ENCODE results near the gene RFX1.

The RFX1 gene

GRCh38 chr19:13995878-13996765, 10.0 kb downstream of the RFX1 start:
- no peak for DNase-seq (ENCODE audit: low spot score)

GRCh38 chr19:13995017-13995728, 10.9 kb downstream of the RFX1 start:
- peak; percentile 76 for DNase-seq (ENCODE audit: low spot score)

- DNase-seq (ENCODE audit: low spot score), result no peak
Measured at GRCh38 chr19:13993590-13994300, 12.4 kb downstream of the RFX1 start.

DNA sequence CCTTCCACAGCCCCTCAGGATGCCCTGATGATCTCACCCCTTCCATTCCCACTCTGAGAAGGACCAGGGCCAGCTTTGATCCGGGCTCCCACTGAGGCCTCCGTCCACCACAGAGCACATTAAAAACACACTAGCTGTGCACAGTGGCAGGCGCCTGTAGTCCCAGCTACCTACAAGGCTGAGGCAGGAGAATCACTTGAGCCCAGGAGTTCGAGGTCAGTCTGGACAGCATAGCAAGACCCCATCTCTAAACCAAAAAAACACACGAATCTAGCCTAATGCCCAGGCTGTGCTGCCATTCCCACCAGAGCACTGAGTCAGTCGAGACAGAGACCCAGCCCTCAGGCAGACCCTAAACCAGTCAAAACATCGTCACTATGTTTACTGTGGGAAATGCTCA, 14.1 kb downstream of the RFX1 start:
- no peak for DNase-seq (ENCODE audit: low spot score)

- DNase-seq (ENCODE audit: low spot score), result no peak
Measured at GRCh38 chr19:13990085-13990484, 16.0 kb downstream of the RFX1 start.

DNA sequence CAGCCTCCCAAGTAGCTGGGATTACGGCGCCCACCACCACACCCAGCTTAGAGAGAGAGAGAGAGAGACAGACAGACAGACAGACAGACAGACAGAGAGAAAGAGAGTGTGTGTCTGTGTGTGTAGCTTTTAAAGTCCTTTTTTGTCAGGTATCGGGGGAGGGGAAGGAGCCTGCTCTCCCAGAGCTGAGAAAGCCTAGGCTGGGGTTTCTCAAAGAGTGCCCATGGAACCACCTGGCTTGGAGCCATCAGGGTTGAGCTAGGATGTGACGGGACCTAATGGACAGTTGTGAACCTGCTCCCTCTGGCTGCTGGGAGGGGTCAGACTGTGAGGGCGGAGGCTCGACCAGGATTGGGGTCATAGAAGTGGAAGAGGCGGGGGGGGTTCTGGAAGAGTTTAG, 16.6 kb downstream of the RFX1 start:
- DNase-seq (ENCODE audit: low spot score), result no peak

DNA sequence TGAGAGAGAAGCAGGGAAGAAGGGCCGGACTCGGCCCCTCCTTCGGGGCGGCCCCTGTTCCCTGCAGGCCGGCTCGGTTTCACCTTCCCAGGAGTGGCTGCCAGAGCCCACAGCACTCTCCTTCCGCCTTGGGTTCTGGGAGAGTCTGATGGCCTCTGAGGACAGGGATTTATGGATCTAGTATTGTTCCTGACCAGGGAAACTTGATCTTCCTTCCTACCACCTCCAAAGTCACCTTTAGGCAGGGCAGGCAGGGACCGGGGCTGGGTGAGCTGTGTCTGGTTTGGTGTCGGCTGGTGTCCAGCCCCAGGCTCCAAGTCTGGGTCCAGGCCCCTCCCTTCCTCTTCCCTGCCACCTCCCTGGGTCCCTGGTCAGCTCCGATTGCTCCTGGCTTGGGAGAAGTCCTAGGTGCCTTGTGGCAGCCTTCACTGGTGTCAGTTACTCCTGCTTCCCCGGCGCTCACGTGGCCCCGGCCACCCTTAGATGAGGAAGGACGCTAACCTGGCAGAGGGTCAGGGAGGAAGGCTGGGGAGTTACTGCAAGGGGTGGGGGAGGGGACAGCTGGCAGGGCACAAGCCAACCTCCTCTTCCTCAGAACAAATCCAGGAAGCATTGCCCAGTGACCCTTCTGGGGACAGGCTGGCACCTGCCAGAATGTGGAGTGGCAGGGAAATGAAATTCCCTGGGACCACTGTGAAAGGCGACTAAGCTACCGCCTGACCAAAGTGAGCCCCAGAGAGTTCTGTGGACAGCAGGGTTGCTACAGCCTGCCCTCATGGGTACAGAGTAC, 18.8 kb downstream of the RFX1 start:
- no peak for DNase-seq (ENCODE audit: low spot score)

GRCh38 chr19:13986348-13986904, 19.7 kb downstream of the RFX1 start:
- DNase-seq (ENCODE audit: low spot score), result peak; percentile 96

GRCh38 chr19:13985771-13986347, 20.3 kb downstream of the RFX1 start:
- DNase-seq (ENCODE audit: low spot score), result no peak

- no peak for DNase-seq (ENCODE audit: low spot score)
Measured at GRCh38 chr19:13984875-13985741, 21.0 kb downstream of the RFX1 start.

DNA sequence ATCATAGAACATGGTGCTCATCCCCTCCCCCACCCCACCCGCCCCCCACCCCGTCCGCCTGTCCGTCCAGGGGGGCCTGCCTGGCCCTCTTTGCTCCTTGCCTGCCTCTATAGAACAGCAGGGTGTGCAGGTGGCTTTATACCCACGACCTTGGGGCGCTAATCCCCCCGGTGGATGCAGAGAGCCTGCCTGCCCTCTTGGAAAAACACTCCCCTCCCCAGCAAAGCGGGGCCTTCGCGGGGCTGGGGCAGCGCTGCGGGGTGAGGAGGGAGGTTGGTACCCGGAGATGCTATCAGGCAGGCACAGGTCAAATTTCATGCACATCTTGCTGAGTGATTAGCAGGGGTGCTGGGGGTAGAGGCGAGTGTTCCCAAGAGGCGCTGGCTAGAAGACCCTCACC, 21.9 kb downstream of the RFX1 start:
- no peak for DNase-seq (ENCODE audit: low spot score)

GRCh38 chr19:13983213-13983889, 22.8 kb downstream of the RFX1 start:
- no peak for DNase-seq (ENCODE audit: low spot score)

GRCh38 chr19:13982773-13983172, 23.3 kb downstream of the RFX1 start:
- DNase-seq (ENCODE audit: low spot score), result no peak

GRCh38 chr19:13981988-13982501, 24.1 kb downstream of the RFX1 start:
- no peak for DNase-seq (ENCODE audit: low spot score)

DNA sequence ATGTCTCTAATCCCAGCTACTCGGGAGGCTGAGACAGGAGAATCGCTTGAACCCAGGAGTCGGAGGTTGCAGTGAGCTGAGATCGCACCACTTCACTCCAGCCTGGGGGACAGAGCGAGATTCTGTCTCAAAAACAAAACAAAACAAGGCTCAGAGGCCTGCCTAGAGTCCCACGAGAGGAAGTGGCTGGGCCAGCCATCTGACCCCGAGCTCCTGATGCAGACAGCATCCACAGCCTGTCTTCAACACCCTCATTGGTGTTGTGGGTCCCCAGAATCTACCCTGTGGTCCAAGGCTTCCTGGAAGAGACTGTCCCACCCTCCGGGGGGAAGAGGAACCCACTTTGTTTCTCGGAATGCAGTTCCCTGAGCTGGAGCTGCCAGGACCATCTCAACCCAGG, 24.7 kb downstream of the RFX1 start:
- DNase-seq (ENCODE audit: low spot score), result no peak

DNA sequence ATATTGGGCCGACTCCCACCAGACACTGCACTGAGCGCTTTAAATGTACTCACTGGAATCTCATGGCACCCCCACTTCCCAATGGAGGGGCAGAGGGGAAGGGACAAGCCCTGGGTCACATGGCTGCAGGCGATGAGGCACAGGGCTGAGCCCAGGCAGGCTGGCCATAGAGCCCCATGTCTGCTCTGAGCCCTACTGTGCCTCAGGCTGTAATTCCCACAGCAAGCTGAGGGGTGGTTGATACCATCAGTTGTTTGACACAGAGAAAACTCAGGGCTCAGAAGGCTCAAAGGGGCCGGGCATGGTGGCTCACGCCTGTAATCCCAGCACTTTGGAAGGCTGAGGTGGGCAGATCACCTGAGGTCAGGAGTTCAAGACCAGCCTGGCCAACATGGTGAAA, 25.1 kb downstream of the RFX1 start:
- DNase-seq (ENCODE audit: low spot score), result no peak

GRCh38 chr19:13980340-13980739, 25.8 kb downstream of the RFX1 start:
- DNase-seq (ENCODE audit: low spot score), result no peak

- DNase-seq (ENCODE audit: low spot score), result no peak
Measured at GRCh38 chr19:13979686-13980085, 26.4 kb downstream of the RFX1 start.

- DNase-seq (ENCODE audit: low spot score), result no peak
Measured at GRCh38 chr19:13979244-13979615, 26.9 kb downstream of the RFX1 start.
